Activated naive CD4-positive, alpha-beta T cell treated with anti-CD3 and anti-CD28 coated beads for 36 hours (primary cell): Measurements from ENCODE around the gene MACF1. TPM values are rescaled to one million over a fixed set of nuclear protein-coding genes. Genes with fewer than 3 reads are reported as not detected.
"Not testable (repeated sequence)": the region's sequence is repeated elsewhere in the genome, so short reads cannot be mapped to it uniquely, and the experiment has no call there.

ENCODE experiments used
- CTCF ChIA-PET: fragments of 350-600 bp; sonication (Branson Sonifier 250); formaldehyde crosslinking; loops from one replicate; lab custom pipeline; 2021; ENCODE audit warnings: antibody characterized with exemption; lab: Charles Lee
- DNase-seq: peaks from one replicate; pipeline ENCODE4 v3.0.0-alpha.2; 2020
- H3K27ac Mint-ChIP-seq: one replicate; pipeline ENCODE4 v1.8.0; 2021; ENCODE audit warnings: mild to moderate bottlenecking, mixed read lengths
- H3K27me3 Mint-ChIP-seq: one replicate; pipeline ENCODE4 v1.8.0; 2021; ENCODE audit warnings: low read depth, mixed read lengths
- H3K36me3 Mint-ChIP-seq: one replicate; pipeline ENCODE4 v1.8.0; 2021; ENCODE audit warnings: low read depth, mixed read lengths
- H3K4me1 Mint-ChIP-seq: one replicate; pipeline ENCODE4 v1.8.0; 2021; ENCODE audit warnings: low read depth, mixed read lengths
- H3K4me3 Mint-ChIP-seq: one replicate; pipeline ENCODE4 v1.8.0; 2021; ENCODE audit warnings: mild to moderate bottlenecking, moderate library complexity, mixed read lengths
- H3K9me3 Mint-ChIP-seq: one replicate; pipeline ENCODE4 v1.8.0; 2021; ENCODE audit warnings: mixed read lengths
- intact Hi-C: fragments of 100-400 bp; cut with micrococcal nuclease; formaldehyde crosslinking; loops from one replicate; pipeline ENCODE4 v1.15.1; 2023
- total RNA-seq, 2 experiments: library from RNA; stranded (reverse); gene quantifications; one replicate each; pipeline ENCODE4 v1.2.3, GENCODE V29; 2021

MACF1 gene
- total RNA-seq, 2 experiments from 2014 or later = 174 to 179 TPM

GRCh38 chr1:39511477-39511876 is 307.0 kb downstream of the MACF1 start:
- DNase-seq, H3K36me3 Mint-ChIP-seq, H3K27me3 Mint-ChIP-seq, H3K4me3 Mint-ChIP-seq, intact Hi-C loops, H3K27ac Mint-ChIP-seq, H3K9me3 Mint-ChIP-seq, CTCF ChIA-PET, H3K4me1 Mint-ChIP-seq: not testable (repeated sequence)

GRCh38 chr1:39512234-39512847 is 307.8 kb downstream of the MACF1 start:
- CTCF ChIA-PET, H3K9me3 Mint-ChIP-seq, H3K4me3 Mint-ChIP-seq, H3K27me3 Mint-ChIP-seq, H3K4me1 Mint-ChIP-seq, H3K36me3 Mint-ChIP-seq, intact Hi-C loops, DNase-seq, H3K27ac Mint-ChIP-seq: not testable (repeated sequence)

GRCh38 chr1:39514710-39515124 is 310.2 kb downstream of the MACF1 start:
- H3K27me3 Mint-ChIP-seq, H3K4me1 Mint-ChIP-seq, intact Hi-C loops, DNase-seq, H3K9me3 Mint-ChIP-seq, H3K36me3 Mint-ChIP-seq, H3K27ac Mint-ChIP-seq, H3K4me3 Mint-ChIP-seq, CTCF ChIA-PET: not testable (repeated sequence)

GRCh38 chr1:39515131-39516086 is 310.9 kb downstream of the MACF1 start:
- H3K36me3 Mint-ChIP-seq, H3K27ac Mint-ChIP-seq, H3K27me3 Mint-ChIP-seq, CTCF ChIA-PET, intact Hi-C loops, H3K4me1 Mint-ChIP-seq, H3K9me3 Mint-ChIP-seq: not testable (repeated sequence)
- H3K4me3 Mint-ChIP-seq = peak overlapping the region; percentile 72
- DNase-seq = peak; percentile 51

GRCh38 chr1:39516841-39517240 is 312.3 kb downstream of the MACF1 start:
- DNase-seq, intact Hi-C loops, H3K27me3 Mint-ChIP-seq, H3K4me1 Mint-ChIP-seq, H3K9me3 Mint-ChIP-seq, H3K36me3 Mint-ChIP-seq, H3K27ac Mint-ChIP-seq, H3K4me3 Mint-ChIP-seq: not testable (repeated sequence)
- CTCF ChIA-PET = interaction anchor here (0.6 kb wide), 2 partner anchors 56 to 424 kb away, joined by 3 read pairs; no protein-coding TSS in a partner anchor

GRCh38 chr1:39517936-39518335 is 313.4 kb downstream of the MACF1 start:
- H3K27ac Mint-ChIP-seq, intact Hi-C loops, H3K9me3 Mint-ChIP-seq, H3K27me3 Mint-ChIP-seq, H3K4me1 Mint-ChIP-seq, CTCF ChIA-PET, H3K4me3 Mint-ChIP-seq, DNase-seq, H3K36me3 Mint-ChIP-seq: not testable (repeated sequence)

GRCh38 chr1:39519376-39519775 is 314.9 kb downstream of the MACF1 start:
- H3K4me3 Mint-ChIP-seq, H3K27me3 Mint-ChIP-seq, DNase-seq, H3K27ac Mint-ChIP-seq, CTCF ChIA-PET, intact Hi-C loops, H3K9me3 Mint-ChIP-seq, H3K36me3 Mint-ChIP-seq, H3K4me1 Mint-ChIP-seq: not testable (repeated sequence)

- CTCF ChIA-PET, intact Hi-C loops: not testable (repeated sequence)
Observed at GRCh38 chr1:39522221-39522620, 317.7 kb downstream of the MACF1 start.

GRCh38 chr1:39522661-39523567 is 318.4 kb downstream of the MACF1 start:
- H3K9me3 Mint-ChIP-seq = no peaks in the 10 kb centered on the region
- DNase-seq = no peak
- intact Hi-C loops = no loop called here
- H3K27ac Mint-ChIP-seq = no peak overlapping the region
- CTCF ChIA-PET = no interaction called here
- peaks cover 2% of the 10 kb centered on the region for H3K4me1 Mint-ChIP-seq
- H3K27me3 Mint-ChIP-seq = no peaks in the 10 kb centered on the region
- no peak overlapping the region for H3K4me3 Mint-ChIP-seq
- peaks cover 5% of the 10 kb centered on the region for H3K36me3 Mint-ChIP-seq

More at GRCh38 chr1:39522221-39522620, 317.7 kb downstream of the MACF1 start:
- H3K36me3 Mint-ChIP-seq, H3K4me3 Mint-ChIP-seq, DNase-seq, H3K9me3 Mint-ChIP-seq, H3K27me3 Mint-ChIP-seq, H3K4me1 Mint-ChIP-seq, H3K27ac Mint-ChIP-seq: not testable (repeated sequence)

GRCh38 chr1:39524171-39524570 is 319.7 kb downstream of the MACF1 start:
- no peak overlapping the region for H3K4me3 Mint-ChIP-seq
- H3K27me3 Mint-ChIP-seq = no peaks in the 10 kb centered on the region
- no peaks in the 10 kb centered on the region for H3K9me3 Mint-ChIP-seq
- CTCF ChIA-PET = no interaction called here
- H3K4me1 Mint-ChIP-seq = peaks cover 2% of the 10 kb centered on the region
- peaks cover 7% of the 10 kb centered on the region for H3K36me3 Mint-ChIP-seq
- intact Hi-C loops = no loop called here
- H3K27ac Mint-ChIP-seq = no peak overlapping the region
- no peak for DNase-seq

GRCh38 chr1:39524591-39525365 is 320.3 kb downstream of the MACF1 start:
- no peak overlapping the region for H3K4me3 Mint-ChIP-seq
- H3K27ac Mint-ChIP-seq = no peak overlapping the region
- no peaks in the 10 kb centered on the region for H3K27me3 Mint-ChIP-seq
- no peaks in the 10 kb centered on the region for H3K9me3 Mint-ChIP-seq
- no peak for DNase-seq
- CTCF ChIA-PET = no interaction called here
- intact Hi-C loops = no loop called here
- H3K4me1 Mint-ChIP-seq = peaks cover 2% of the 10 kb centered on the region
- H3K36me3 Mint-ChIP-seq = peaks cover 7% of the 10 kb centered on the region
